ENCODE results near the gene NSMCE3.

The NSMCE3 gene

GRCh38 chr15:29285386-29285785 is 15.8 kb upstream of the NSMCE3 start:
- no peak for TF ChIP-seq CTCF (IDR thresholded peaks at IDR 0.05; ENCODE audit: control insufficient read depth, extremely low read depth, insufficient read depth)
- DNase-seq (ENCODE audit: low read depth) = no peak

GRCh38 chr15:29283381-29283780 is 13.8 kb upstream of the NSMCE3 start:
- TF ChIP-seq CTCF (IDR thresholded peaks at IDR 0.05; ENCODE audit: control insufficient read depth, extremely low read depth, insufficient read depth) = no peak
- no peak overlapping the region for H3K4me3 ChIP-seq (ENCODE audit: low read depth, low read length)
- no peak for DNase-seq (ENCODE audit: low read depth)

More at GRCh38 chr15:29285386-29285785, 15.8 kb upstream of the NSMCE3 start:
- H3K4me3 ChIP-seq (ENCODE audit: low read depth, low read length) = no peak overlapping the region

GRCh38 chr15:29280514-29280913 is 10.9 kb upstream of the NSMCE3 start:
- TF ChIP-seq CTCF (IDR thresholded peaks at IDR 0.05; ENCODE audit: control insufficient read depth, extremely low read depth, insufficient read depth) = no peak
- H3K4me3 ChIP-seq (ENCODE audit: low read depth, low read length) = no peak overlapping the region
- no peak for DNase-seq (ENCODE audit: low read depth)

- no peak overlapping the region for H3K4me3 ChIP-seq (ENCODE audit: low read depth, low read length)
- DNase-seq (ENCODE audit: low read depth) = no peak
- TF ChIP-seq CTCF (IDR thresholded peaks at IDR 0.05; ENCODE audit: control insufficient read depth, extremely low read depth, insufficient read depth) = no peak
Observed at GRCh38 chr15:29278436-29279105, 8.9 kb upstream of the NSMCE3 start.

- no peak for DNase-seq (ENCODE audit: low read depth)
- TF ChIP-seq CTCF (IDR thresholded peaks at IDR 0.05; ENCODE audit: control insufficient read depth, extremely low read depth, insufficient read depth) = no peak
- H3K4me3 ChIP-seq (ENCODE audit: low read depth, low read length) = no peak overlapping the region
Observed at GRCh38 chr15:29276366-29276765, 6.7 kb upstream of the NSMCE3 start.

- peak; percentile 51 for DNase-seq (ENCODE audit: low read depth)
- TF ChIP-seq CTCF (IDR thresholded peaks at IDR 0.05; ENCODE audit: control insufficient read depth, extremely low read depth, insufficient read depth) = no peak
- H3K4me3 ChIP-seq (ENCODE audit: low read depth, low read length) = no peak overlapping the region
Observed at GRCh38 chr15:29275855-29276254, 6.2 kb upstream of the NSMCE3 start.

- H3K4me3 ChIP-seq (ENCODE audit: low read depth, low read length) = no peak overlapping the region
- TF ChIP-seq CTCF (IDR thresholded peaks at IDR 0.05; ENCODE audit: control insufficient read depth, extremely low read depth, insufficient read depth) = no peak
- DNase-seq (ENCODE audit: low read depth) = no peak
Observed at GRCh38 chr15:29274946-29275345, 5.3 kb upstream of the NSMCE3 start.

Measured in LNCaP clone FGC (cell line).